ENCODE results near the gene RAB40B.
A peak's percentile ranks its signal among the peaks of the same experiment; 100 is the strongest.

The RAB40B gene

DNA sequence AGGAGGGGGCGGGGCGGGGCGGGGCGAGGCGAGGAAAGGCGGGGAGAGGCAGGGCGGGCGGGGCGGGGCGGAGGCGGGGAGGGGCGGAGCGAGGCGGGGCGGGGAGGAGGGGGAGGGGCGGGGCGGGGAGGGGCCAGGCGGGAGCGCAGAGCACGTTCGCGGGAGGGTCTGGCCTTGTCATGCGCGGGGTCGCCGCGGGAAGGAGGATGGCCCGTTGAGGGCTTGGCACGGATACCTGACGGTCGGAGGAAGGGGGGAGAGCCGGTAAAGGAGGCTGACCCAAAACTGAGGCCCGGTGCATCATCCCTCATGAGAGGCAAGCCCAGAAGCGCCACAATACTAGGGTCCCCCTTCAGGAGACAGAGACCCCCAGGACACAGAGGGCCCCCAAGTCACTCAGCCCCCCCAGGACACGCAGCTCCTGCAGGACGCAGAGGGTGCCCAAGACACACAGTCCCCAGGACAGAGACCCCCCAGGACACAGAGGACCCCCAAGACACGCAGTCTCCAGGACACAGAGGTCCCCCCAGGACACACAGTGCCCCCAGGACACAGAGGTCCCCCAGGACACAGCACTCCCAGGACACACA, 49.7 kb downstream of the RAB40B start:
- Histone ChIP-seq H3K36me3 (ENCODE audit: insufficient read depth, low read length) (peaks cover 9% of the 10 kb centered on the region; the same call in 1 of the 2 replicates), H3K4me1 (ENCODE audit: insufficient read depth, low read length) (peaks cover 3% of the 10 kb centered on the region), H3K9me3 (ENCODE audit: control insufficient read depth, insufficient read depth, low read length) (no peaks in the 10 kb centered on the region), H3K9ac (ENCODE audit: low read depth, low read length) (peak overlapping the region; percentile 28; the same call in 1 of the 2 replicates)

DNA sequence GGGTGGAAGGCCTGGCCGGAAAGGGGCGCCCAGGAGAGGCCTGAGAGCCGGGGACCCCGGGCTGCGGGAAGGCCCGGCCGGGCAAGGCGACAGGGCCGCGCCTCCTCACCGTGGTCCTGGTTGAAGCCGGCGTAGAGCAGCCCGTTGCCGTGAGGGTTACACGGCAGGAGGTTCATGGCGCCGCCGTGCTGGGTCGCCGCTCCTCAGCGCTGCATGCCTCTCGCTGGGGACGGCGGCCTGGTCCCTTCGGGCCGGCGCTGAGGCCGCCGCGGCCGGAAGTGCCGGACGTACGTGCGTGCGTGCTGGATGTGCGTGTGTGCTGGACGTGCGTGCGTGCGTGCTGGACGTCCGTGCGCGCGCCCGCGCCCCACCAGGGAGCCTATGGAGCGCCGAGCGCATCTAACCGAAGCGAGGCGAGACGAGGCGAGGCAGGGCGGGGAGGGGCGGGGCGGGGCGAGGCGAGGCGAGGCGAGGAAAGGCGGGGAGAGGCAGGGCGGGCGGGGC, 50.3 kb downstream of the RAB40B start, which contains the start of gene WDR45B:
Gene WDR45B (minus strand): TSS at position 280 of the 504 bp plus-strand sequence. CDS start 104 bp downstream, at position 176.
- H3K9me3 ChIP-seq (ENCODE audit: control insufficient read depth, insufficient read depth, low read length) = no peaks in the 10 kb centered on the region
- H3K36me3 ChIP-seq (ENCODE audit: insufficient read depth, low read length) = peaks cover 11% of the 10 kb centered on the region; the same call in 1 of the 2 replicates
- peaks cover 3% of the 10 kb centered on the region for H3K4me1 ChIP-seq (ENCODE audit: insufficient read depth, low read length)
- H3K9ac ChIP-seq (ENCODE audit: low read depth, low read length) = peak within 1 kb of the TSS; percentile 81

GRCh38 chr17:82647593-82648164, 50.8 kb downstream of the RAB40B start:
- Histone ChIP-seq H3K9me3 (ENCODE audit: control insufficient read depth, insufficient read depth, low read length) (no peaks in the 10 kb centered on the region), H3K9ac (ENCODE audit: low read depth, low read length) (peak overlapping the region; percentile 81), H3K36me3 (ENCODE audit: insufficient read depth, low read length) (peaks cover 11% of the 10 kb centered on the region; the same call in 1 of the 2 replicates), H3K4me1 (ENCODE audit: insufficient read depth, low read length) (peaks cover 3% of the 10 kb centered on the region)

DNA sequence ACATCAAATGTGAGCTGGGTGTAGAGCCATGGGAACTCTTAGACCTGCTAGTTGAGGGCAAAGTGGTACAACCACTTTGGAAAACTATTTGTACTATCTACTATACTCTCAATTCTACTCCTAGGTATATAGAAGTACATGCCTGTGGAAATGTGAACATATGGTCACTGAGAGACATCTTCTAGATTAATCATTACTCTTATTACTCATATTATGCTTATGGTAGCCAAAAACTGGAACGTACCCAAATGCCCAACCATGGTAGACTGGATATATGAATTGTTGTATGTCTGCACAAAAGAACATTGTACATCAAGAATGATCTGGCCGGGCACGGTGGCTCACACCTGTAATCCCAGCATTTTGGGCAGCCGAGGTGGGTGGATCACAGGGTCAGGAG, 53.0 kb downstream of the RAB40B start:
- Histone ChIP-seq H3K9me3 (ENCODE audit: control insufficient read depth, insufficient read depth, low read length) (no peaks in the 10 kb centered on the region), H3K9ac (ENCODE audit: low read depth, low read length) (no peak overlapping the region), H3K36me3 (ENCODE audit: insufficient read depth, low read length) (peaks cover 14% of the 10 kb centered on the region)

DNA sequence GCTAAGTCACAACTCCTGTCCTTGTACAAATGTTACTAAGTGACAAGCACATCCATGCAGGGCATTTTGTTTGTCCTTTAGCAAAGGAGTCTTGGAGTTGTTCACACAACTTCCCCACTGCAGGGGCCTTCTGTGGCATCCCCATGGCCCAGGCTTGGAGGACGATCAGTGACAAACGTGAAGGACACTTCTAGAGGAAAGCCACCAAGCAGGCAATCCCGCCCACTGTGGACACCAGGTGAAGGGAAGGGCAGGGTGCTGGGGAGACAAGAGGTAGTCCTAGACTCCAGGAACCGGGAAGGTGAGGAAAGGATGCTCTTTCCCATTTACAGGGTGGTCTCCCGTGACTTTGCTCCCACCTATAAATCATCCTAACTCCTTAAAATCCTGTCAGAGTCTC, 54.4 kb downstream of the RAB40B start:
- H3K9ac ChIP-seq (ENCODE audit: low read depth, low read length) = no peak overlapping the region
- H3K9me3 ChIP-seq (ENCODE audit: control insufficient read depth, insufficient read depth, low read length) = no peaks in the 10 kb centered on the region
- peaks cover 3% of the 10 kb centered on the region for H3K4me1 ChIP-seq (ENCODE audit: insufficient read depth, low read length)
- H3K36me3 ChIP-seq (ENCODE audit: insufficient read depth, low read length) = peaks cover 14% of the 10 kb centered on the region

More for the DNA sequence above, 53.0 kb downstream of the RAB40B start:
- H3K4me1 ChIP-seq (ENCODE audit: insufficient read depth, low read length) = peaks cover 3% of the 10 kb centered on the region

DNA sequence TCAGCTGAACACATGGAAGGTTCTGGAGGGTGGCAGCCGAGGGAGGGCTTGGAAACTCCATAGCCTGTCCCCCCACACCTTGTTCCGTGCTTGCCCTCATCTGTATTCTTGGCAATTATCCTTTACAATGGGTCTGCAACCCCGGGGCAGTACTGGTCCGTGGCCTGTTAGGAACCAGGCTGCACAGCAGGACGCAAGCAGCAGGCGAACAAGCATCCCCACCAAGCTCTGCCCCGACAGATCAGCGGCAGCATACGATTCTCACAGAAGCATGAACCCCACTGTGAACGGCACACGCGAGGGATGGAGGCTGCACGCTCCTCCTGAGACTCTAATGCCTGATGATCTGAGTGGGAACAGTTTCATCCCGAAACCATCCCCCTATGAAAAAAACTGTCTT, 56.5 kb downstream of the RAB40B start:
- Histone ChIP-seq H3K9ac (ENCODE audit: low read depth, low read length) (no peak overlapping the region), H3K9me3 (ENCODE audit: control insufficient read depth, insufficient read depth, low read length) (no peaks in the 10 kb centered on the region), H3K4me1 (ENCODE audit: insufficient read depth, low read length) (peaks cover 3% of the 10 kb centered on the region), H3K36me3 (ENCODE audit: insufficient read depth, low read length) (peaks cover 16% of the 10 kb centered on the region)

DNA sequence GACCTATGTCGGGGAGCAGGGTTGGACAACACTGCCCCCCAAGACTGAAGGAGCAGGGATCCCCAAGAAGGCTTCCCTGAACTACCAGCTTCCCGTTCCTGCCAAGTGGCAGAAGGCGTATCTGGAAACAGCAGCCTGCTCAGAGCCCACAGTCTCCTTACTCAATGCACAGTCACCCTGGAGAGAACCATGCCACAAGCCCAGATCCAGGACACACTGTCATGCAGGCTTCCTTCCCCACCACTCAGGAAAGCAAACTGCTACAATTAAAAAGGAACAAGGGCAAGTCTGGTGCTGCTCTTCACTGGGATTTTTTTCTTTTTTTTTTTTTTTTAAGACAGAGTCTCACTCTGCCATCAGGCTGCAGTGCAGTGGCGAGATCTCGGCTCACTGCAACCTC, 58.5 kb downstream of the RAB40B start:
- Histone ChIP-seq H3K9me3 (ENCODE audit: control insufficient read depth, insufficient read depth, low read length) (no peaks in the 10 kb centered on the region), H3K9ac (ENCODE audit: low read depth, low read length) (no peak overlapping the region), H3K4me1 (ENCODE audit: insufficient read depth, low read length) (no peaks in the 10 kb centered on the region), H3K36me3 (ENCODE audit: insufficient read depth, low read length) (peaks cover 18% of the 10 kb centered on the region)

DNA sequence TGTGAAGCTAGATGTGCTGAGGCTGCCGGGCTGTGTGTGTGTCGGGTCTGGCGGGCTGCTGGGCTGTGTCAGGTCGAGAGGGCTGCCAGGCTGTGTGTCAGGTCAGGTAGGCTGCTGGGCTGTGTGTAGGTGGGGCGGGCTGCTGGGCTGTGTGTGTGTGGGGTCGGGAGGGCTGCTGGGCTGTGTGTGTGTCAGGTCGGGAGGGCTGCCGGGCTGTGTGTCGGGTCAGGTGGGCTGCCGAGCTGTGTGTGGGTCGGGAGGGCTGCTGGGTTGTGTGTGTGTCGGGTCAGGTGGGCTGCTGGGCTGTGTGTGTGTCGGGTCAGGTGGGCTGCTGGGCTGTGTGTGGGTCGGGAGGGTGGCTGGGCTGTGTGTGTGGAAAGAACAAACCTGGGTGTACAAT, 58.9 kb downstream of the RAB40B start:
- Histone ChIP-seq H3K9me3 (ENCODE audit: control insufficient read depth, insufficient read depth, low read length) (no peaks in the 10 kb centered on the region), H3K36me3 (ENCODE audit: insufficient read depth, low read length) (peaks cover 17% of the 10 kb centered on the region), H3K9ac (ENCODE audit: low read depth, low read length) (no peak overlapping the region), H3K4me1 (ENCODE audit: insufficient read depth, low read length) (no peaks in the 10 kb centered on the region)

DNA sequence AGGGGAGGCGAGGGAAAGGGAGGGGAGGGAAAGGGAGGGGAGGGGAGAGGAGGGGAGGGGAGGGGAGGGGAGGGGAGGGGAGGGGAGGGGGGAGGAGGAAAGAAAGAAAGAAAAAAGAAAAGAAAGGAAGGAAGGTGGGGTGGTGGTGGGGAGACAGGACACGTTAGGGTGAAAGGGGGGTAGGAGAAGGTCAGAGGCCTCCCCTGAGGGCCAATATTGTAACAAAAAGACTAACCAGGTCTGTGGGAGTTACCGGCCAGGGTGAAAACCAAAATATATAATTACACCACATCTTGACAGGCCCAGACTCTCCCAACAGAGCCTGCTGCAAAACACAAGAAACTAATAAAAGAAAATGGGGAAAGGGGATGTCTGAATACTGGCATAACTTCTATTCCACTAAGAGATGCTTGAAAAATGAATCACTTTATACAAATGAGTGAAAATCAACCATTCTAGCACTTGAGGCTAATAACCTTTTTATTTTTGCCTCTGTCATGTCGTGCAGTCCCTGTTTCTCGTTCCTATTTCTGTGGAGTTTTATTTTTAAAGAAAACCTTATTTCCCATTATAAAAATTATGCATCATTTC, 60.2 kb downstream of the RAB40B start:
- Histone ChIP-seq H3K36me3 (ENCODE audit: insufficient read depth, low read length) (peaks cover 7% of the 10 kb centered on the region), H3K9me3 (ENCODE audit: control insufficient read depth, insufficient read depth, low read length) (no peaks in the 10 kb centered on the region), H3K4me1 (ENCODE audit: insufficient read depth, low read length) (no peaks in the 10 kb centered on the region), H3K9ac (ENCODE audit: low read depth, low read length) (no peak overlapping the region)

DNA sequence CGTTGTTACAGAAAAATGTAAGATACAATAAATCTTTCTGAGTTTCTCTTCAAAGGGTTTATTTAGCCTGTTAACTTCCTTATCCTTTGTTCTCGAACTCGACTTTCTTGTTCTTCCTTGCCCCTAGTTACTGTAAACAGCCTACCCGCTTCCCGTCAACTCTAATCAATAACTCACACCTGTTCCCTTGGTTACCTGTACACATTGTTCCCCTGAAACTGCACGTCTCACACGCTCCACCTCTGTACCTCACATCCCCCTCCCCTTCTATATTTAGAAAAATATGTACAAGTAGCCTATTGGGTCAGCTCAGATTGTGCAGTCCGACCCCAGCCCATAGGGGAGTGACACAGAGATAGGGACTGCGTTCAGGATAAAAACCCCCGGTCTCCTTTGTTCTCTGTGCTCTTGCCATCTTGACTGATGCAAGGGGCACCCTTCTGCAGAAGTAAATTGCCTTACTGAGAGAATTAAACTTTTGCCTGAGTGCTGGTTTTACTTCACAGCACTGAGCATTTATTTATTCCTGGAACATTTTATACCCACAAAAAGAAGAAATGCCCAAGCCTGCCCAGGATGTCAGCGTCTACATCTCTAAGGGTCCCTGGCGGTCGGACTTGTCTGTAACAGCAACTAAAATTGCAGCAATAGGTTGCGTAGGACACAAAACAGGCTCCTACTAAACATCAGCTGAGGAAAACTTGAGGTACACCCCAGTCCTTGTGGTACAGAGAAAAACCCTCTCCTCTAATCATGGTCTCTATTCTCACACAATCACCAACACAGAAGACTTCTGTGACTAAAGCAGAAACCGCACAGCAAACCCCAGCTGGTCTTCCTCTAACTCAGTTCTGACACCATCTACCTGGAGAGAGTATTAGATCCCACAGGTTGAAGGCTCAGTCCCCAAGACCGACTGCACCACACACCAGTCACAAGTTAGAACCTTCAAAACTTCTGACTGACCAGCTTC, 61.6 kb downstream of the RAB40B start:
- peaks cover 4% of the 10 kb centered on the region for H3K36me3 ChIP-seq (ENCODE audit: insufficient read depth, low read length)
- no peaks in the 10 kb centered on the region for H3K9me3 ChIP-seq (ENCODE audit: control insufficient read depth, insufficient read depth, low read length)
- no peak overlapping the region for H3K9ac ChIP-seq (ENCODE audit: low read depth, low read length)
- H3K4me1 ChIP-seq (ENCODE audit: insufficient read depth, low read length) = no peaks in the 10 kb centered on the region

DNA sequence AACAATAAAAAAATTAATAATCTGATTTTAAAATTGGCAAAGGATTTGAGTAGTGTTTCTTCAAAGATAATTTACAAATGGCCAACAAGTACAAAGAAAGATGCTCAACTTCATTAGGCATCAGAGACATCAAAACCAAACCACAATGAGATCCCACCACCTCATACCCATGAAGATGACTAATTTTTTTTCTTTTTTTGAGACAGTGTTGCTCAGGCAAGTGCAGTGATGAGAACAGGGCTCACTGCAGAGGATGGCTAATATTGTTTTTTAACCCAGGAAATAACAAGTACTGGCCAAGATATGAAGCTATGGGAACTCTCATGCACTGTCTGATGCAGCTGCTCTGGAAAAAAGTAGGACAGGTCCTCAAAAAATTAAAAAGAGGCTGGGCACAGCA, 65.2 kb downstream of the RAB40B start:
- Histone ChIP-seq H3K4me1 (ENCODE audit: insufficient read depth, low read length) (no peaks in the 10 kb centered on the region), H3K9me3 (ENCODE audit: control insufficient read depth, insufficient read depth, low read length) (no peaks in the 10 kb centered on the region), H3K9ac (ENCODE audit: low read depth, low read length) (no peak overlapping the region), H3K36me3 (ENCODE audit: insufficient read depth, low read length) (peaks cover 10% of the 10 kb centered on the region)

GRCh38 chr17:82632451-82632850, 66.0 kb downstream of the RAB40B start:
- no peaks in the 10 kb centered on the region for H3K4me1 ChIP-seq (ENCODE audit: insufficient read depth, low read length)
- no peaks in the 10 kb centered on the region for H3K9me3 ChIP-seq (ENCODE audit: control insufficient read depth, insufficient read depth, low read length)
- H3K9ac ChIP-seq (ENCODE audit: low read depth, low read length) = no peak overlapping the region
- H3K36me3 ChIP-seq (ENCODE audit: insufficient read depth, low read length) = peaks cover 18% of the 10 kb centered on the region

DNA sequence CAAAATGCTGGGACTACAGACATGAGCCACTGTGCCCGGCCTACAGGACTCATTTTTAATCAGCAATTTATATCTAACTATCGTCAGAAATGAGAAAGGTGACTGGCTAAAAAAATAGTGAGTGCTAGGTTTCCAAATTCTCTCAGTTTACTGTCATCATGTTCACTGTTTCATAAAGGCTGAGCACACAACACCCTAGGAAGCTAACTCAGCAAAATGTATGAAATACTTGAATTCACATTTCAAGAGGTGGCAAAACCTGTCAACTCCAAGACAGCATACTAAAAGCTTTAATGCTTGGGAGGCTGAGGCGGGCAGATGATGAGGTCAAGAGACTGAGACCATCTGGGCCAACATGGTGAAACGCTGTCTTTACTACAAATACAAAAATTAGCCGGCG, 67.0 kb downstream of the RAB40B start:
- Histone ChIP-seq H3K9me3 (ENCODE audit: control insufficient read depth, insufficient read depth, low read length) (no peaks in the 10 kb centered on the region), H3K36me3 (ENCODE audit: insufficient read depth, low read length) (peaks cover 18% of the 10 kb centered on the region), H3K9ac (ENCODE audit: low read depth, low read length) (no peak overlapping the region), H3K4me1 (ENCODE audit: insufficient read depth, low read length) (no peaks in the 10 kb centered on the region)

DNA sequence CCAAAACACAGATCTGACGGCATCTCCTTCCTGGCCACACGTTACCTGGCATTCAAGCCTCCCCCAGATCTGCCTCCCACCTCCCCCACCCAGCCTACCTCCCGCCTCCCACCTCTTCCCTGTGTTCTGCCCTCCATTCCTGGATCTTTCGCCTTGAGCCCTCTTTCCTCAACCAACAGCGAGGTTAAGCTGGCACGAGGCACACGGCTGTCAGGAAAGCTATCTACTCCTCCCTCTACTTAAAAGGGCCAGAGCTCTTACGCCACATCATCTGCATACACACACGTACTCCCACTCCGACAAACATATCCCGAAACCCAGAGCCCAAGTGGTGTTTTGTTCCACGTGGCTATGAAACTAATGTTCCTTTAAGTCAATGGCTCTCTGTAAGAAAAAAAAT, 68.3 kb downstream of the RAB40B start:
- H3K36me3 ChIP-seq (ENCODE audit: insufficient read depth, low read length) = peaks cover 22% of the 10 kb centered on the region
- no peaks in the 10 kb centered on the region for H3K9me3 ChIP-seq (ENCODE audit: control insufficient read depth, insufficient read depth, low read length)
- no peak overlapping the region for H3K9ac ChIP-seq (ENCODE audit: low read depth, low read length)
- H3K4me1 ChIP-seq (ENCODE audit: insufficient read depth, low read length) = no peaks in the 10 kb centered on the region

Data from ES-I3 (cell line).